BLaER1 treated with 17β-estradiol and CSF1 and Interleukin-3, amounts not matched to agents 10 nM and 100 nM (cell line): ENCODE results near the gene DCN.

ENCODE experiments used
- H3K27ac ChIP-seq, 11 experiments: shearing (Covaris generic); formaldehyde crosslinking; 2 replicates each; pipeline ENCODE4 v1.8.1; 2022
- H3K27me3 ChIP-seq, 11 experiments: shearing (Covaris generic); formaldehyde crosslinking; 2 replicates each; pipeline ENCODE4 v1.8.1; 2022
- H3K36me3 ChIP-seq, 11 experiments: shearing (Covaris generic); formaldehyde crosslinking; 2 replicates each; pipeline ENCODE4 v1.8.1; 2022
- H3K4me1 ChIP-seq, 10 experiments: shearing (Covaris generic); formaldehyde crosslinking; 2 replicates each; pipeline ENCODE4 v1.8.1; 2022
- H3K4me2 ChIP-seq, 11 experiments: shearing (Covaris generic); formaldehyde crosslinking; 2 replicates each; pipeline ENCODE4 v1.8.1; 2022
- H3K4me3 ChIP-seq, 10 experiments: shearing (Covaris generic); formaldehyde crosslinking; 2 replicates each; pipeline ENCODE4 v1.8.1; 2022
- H3K9ac ChIP-seq, 11 experiments: shearing (Covaris generic); formaldehyde crosslinking; 2 replicates each; pipeline ENCODE4 v1.8.1; 2022
- H3K9me3 ChIP-seq, 11 experiments: shearing (Covaris generic); formaldehyde crosslinking; replicated peaks in 1 of 11; 2 replicates each; pipeline ENCODE4 v1.8.1; 2022
- H4K20me1 ChIP-seq, 11 experiments: shearing (Covaris generic); formaldehyde crosslinking; 2 replicates each; pipeline ENCODE4 v1.8.1; 2022
- Cebpa-rat ChIP-seq, 11 experiments: shearing (Covaris generic); IDR thresholded peaks; 2 replicates each; pipeline ENCODE4 v1.8.1; 2022

Gene DCN

GRCh38 chr12:91129662-91130362 lies 52.8 kb downstream of the DCN start:
- H4K20me1 ChIP-seq: no peaks in the 10 kb centered on the region
- peaks cover 0 to 9% (median 0%) of the 10 kb centered on the region in 11 experiments; a peak in 2 of 22 replicates for H3K9me3 ChIP-seq
- H3K27ac ChIP-seq: no peak overlapping the region
- no peak overlapping the region for H3K4me2 ChIP-seq
- H3K4me3 ChIP-seq: no peak overlapping the region
- no peaks in the 10 kb centered on the region for H3K4me1 ChIP-seq
- TF ChIP-seq Cebpa-rat (IDR thresholded peaks at IDR 0.05): no peak
- H3K27me3 ChIP-seq: no peaks in the 10 kb centered on the region
- no peaks in the 10 kb centered on the region for H3K36me3 ChIP-seq
- H3K9ac ChIP-seq: no peak overlapping the region

DNA sequence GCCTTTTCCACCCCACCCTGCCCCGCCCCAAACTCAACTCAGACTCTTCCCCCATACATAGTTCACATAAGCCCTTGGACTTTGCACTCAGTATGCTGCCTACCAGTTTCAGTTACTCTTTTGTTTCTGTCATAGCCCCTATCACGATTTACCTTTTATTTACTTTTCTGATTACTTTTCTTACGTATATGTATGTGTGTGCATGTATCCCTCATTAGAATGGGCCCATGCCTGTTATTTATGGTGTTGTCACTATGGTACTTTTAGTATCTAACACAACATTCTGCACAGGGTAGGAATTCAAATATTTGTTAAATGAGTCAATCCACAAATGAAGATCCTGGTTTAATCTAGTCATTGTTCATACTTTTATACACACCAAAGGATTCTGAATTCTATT lies 54.9 kb downstream of the DCN start:
- Histone ChIP-seq H3K4me3 (no peak overlapping the region), H3K9me3 (peaks cover 0 to 9% (median 0%) of the 10 kb centered on the region in 11 experiments; a peak in 2 of 22 replicates), H3K9ac (no peak overlapping the region), H3K27me3 (no peaks in the 10 kb centered on the region), H3K4me1 (no peaks in the 10 kb centered on the region), H3K27ac (no peak overlapping the region), H3K36me3 (no peaks in the 10 kb centered on the region), H3K4me2 (no peak overlapping the region), H4K20me1 (no peaks in the 10 kb centered on the region)
- TF ChIP-seq Cebpa-rat (IDR thresholded peaks at IDR 0.05): no peak

DNA sequence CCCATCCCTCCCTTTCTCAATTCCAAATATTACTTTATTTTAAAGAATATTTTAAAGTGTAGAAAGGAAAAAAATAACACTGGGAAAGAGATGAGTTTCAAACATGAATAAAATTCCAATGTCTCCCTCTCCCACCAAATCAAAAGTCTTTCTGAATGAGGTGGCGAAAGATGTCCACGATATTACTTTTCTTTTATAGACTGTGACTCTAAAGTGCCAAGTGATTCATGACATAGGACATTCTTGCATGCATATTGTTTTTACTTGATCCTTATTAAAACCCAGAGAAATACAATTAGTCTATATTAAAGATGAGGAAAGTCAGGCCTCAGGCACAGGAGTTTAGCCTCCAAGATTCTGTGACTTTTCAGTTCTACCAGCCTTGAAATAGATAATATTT lies 55.3 kb downstream of the DCN start:
- no peaks in the 10 kb centered on the region for H3K27me3 ChIP-seq
- TF ChIP-seq Cebpa-rat (IDR thresholded peaks at IDR 0.05): no peak
- no peaks in the 10 kb centered on the region for H3K36me3 ChIP-seq
- no peak overlapping the region for H3K27ac ChIP-seq
- no peak overlapping the region for H3K4me2 ChIP-seq
- no peak overlapping the region for H3K9ac ChIP-seq
- H3K9me3 ChIP-seq: peaks cover 0 to 9% (median 0%) of the 10 kb centered on the region in 11 experiments; a peak in 2 of 22 replicates
- H4K20me1 ChIP-seq: no peaks in the 10 kb centered on the region
- no peaks in the 10 kb centered on the region for H3K4me1 ChIP-seq
- no peak overlapping the region for H3K4me3 ChIP-seq

DNA sequence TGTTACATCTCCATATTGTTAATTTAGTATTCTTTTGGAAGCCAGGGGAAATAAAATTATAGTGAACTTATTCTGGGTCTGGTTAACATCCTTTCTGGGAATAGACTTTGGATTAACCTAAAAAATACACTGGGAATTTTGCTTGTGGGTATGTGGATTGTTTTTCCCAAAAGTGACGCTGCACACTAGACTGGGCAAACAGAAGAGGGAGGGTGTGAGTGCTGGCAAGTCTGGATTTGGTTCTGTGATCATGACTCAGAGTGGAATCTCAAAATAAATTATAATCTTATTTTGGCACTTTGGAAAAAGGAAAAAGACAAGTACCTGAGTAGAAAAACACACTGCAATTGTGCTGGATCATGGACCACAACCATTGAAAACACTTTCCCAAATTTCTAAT lies 56.1 kb downstream of the DCN start:
- no peak for TF ChIP-seq Cebpa-rat (IDR thresholded peaks at IDR 0.05)
- Histone ChIP-seq H3K9me3 (peaks cover 0 to 9% (median 0%) of the 10 kb centered on the region in 11 experiments; a peak in 2 of 22 replicates), H3K4me2 (no peak overlapping the region), H3K27me3 (no peaks in the 10 kb centered on the region), H3K36me3 (no peaks in the 10 kb centered on the region), H3K9ac (no peak overlapping the region), H3K4me1 (no peaks in the 10 kb centered on the region), H3K27ac (no peak overlapping the region), H4K20me1 (no peaks in the 10 kb centered on the region), H3K4me3 (no peak overlapping the region)

GRCh38 chr12:91123236-91123916 lies 59.2 kb downstream of the DCN start:
- H3K36me3 ChIP-seq: no peaks in the 10 kb centered on the region
- H3K9ac ChIP-seq: no peak overlapping the region
- H3K4me2 ChIP-seq: no peak overlapping the region
- H3K9me3 ChIP-seq: peaks cover 0 to 9% (median 0%) of the 10 kb centered on the region in 11 experiments; a peak in 2 of 22 replicates
- no peak overlapping the region for H3K4me3 ChIP-seq
- no peaks in the 10 kb centered on the region for H3K27me3 ChIP-seq
- no peak for TF ChIP-seq Cebpa-rat (IDR thresholded peaks at IDR 0.05)
- H3K4me1 ChIP-seq: no peaks in the 10 kb centered on the region
- no peak overlapping the region for H3K27ac ChIP-seq
- no peaks in the 10 kb centered on the region for H4K20me1 ChIP-seq

DNA sequence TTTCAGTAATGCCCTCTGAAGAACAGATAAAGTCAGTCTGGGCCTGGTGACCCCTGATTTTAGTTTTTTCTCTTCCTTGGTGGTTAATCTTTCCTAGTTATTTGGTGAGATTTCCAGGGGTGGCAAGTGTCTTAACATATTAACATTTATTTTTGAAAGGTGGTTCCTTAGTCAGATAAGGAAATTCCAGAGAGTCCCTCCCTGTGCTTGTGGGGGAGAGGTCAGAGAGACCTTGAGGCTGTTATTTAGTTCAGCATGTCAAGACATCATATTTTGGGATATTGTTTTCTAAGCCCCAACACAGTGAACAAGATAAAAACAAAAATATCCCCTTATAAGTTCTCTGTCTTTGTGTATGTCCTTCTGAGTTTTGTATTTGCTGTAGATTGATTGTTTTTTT lies 61.8 kb downstream of the DCN start:
- Histone ChIP-seq H3K4me2 (no peak overlapping the region), H3K4me3 (no peak overlapping the region)

DNA sequence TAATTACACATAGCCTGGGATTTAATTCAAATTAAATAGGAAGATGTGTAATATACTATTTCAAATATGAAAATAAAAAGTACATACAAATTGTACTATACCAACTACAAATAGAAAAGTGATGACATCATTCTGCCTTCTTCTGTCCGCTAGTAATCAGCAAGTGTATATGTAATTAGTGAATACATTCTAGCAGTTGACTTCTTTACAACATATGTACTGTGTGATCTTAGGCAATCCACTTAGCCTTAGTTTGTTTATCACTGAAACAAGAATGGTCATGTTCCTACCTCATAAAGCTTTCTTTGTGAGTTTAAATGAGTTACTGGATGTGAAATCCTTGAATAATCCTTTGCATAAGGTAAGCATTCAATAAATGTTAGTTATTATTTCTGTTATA lies 63.5 kb downstream of the DCN start:
- Histone ChIP-seq H3K4me1 (no peaks in the 10 kb centered on the region), H3K9me3 (no peaks in the 10 kb centered on the region), H3K4me3 (no peak overlapping the region), H4K20me1 (no peaks in the 10 kb centered on the region), H3K9ac (no peak overlapping the region), H3K27ac (no peak overlapping the region), H3K27me3 (no peaks in the 10 kb centered on the region), H3K36me3 (no peaks in the 10 kb centered on the region), H3K4me2 (no peak overlapping the region)
- no peak for TF ChIP-seq Cebpa-rat (IDR thresholded peaks at IDR 0.05)

More for the DNA sequence above, 61.8 kb downstream of the DCN start:
- H3K27ac ChIP-seq: no peak overlapping the region
- H4K20me1 ChIP-seq: no peaks in the 10 kb centered on the region
- TF ChIP-seq Cebpa-rat (IDR thresholded peaks at IDR 0.05): no peak
- H3K27me3 ChIP-seq: no peaks in the 10 kb centered on the region
- H3K4me1 ChIP-seq: no peaks in the 10 kb centered on the region
- H3K9ac ChIP-seq: no peak overlapping the region
- peaks cover 0 to 8% (median 0%) of the 10 kb centered on the region in 11 experiments; a peak in 2 of 22 replicates for H3K9me3 ChIP-seq
- H3K36me3 ChIP-seq: no peaks in the 10 kb centered on the region

DNA sequence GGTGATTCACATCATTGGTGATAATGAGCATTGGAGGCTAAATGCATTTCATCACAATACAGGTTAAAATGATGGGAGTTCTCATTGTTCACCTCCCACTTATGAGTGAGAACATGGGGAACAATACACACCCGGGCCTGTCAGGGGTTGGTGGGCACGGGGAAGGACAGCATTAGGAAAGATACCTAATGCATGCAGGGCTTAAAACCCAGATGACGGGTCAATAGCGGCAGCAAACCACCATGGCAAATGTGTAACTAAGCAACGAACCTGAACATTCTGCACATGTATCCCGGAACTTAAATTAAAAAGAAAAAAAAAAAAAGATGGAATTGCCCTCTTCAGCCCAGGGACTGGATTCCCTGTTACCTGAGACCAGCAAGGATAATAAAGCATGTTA lies 69.0 kb downstream of the DCN start:
- Histone ChIP-seq H3K4me2 (no peak overlapping the region), H3K9me3 (no peaks in the 10 kb centered on the region), H3K27ac (no peak overlapping the region), H3K36me3 (no peaks in the 10 kb centered on the region), H3K4me3 (no peak overlapping the region), H4K20me1 (no peaks in the 10 kb centered on the region), H3K9ac (no peak overlapping the region), H3K27me3 (no peaks in the 10 kb centered on the region), H3K4me1 (no peaks in the 10 kb centered on the region)
- no peak for TF ChIP-seq Cebpa-rat (IDR thresholded peaks at IDR 0.05)

- Histone ChIP-seq H4K20me1 (no peaks in the 10 kb centered on the region), H3K36me3 (no peaks in the 10 kb centered on the region), H3K4me1 (no peaks in the 10 kb centered on the region), H3K4me3 (no peak within 1 kb of the TSS), H3K27ac (no peak within 1 kb of the TSS), H3K9me3 (no peaks in the 10 kb centered on the region), H3K27me3 (no peaks in the 10 kb centered on the region), H3K9ac (no peak within 1 kb of the TSS), H3K4me2 (no peak within 1 kb of the TSS)
- no peak for TF ChIP-seq Cebpa-rat (IDR thresholded peaks at IDR 0.05)
Observed at GRCh38 chr12:91111366-91112325, 71.0 kb downstream of the DCN start, which contains the start of gene LUM. Gene LUM, minus strand, starts transcription at chr12:91111494. Its CDS starts 2,515 bp downstream, at chr12:91108979.
